ENCODE measurements around the gene CARD9. TPM values are rescaled to one million over a fixed set of nuclear protein-coding genes. Genes with fewer than 3 reads are reported as not detected.

CARD9 gene
- total RNA-seq, 4 donors from 2014 or later = 0.28 to 14.9 (median 0.64) TPM

DNA sequence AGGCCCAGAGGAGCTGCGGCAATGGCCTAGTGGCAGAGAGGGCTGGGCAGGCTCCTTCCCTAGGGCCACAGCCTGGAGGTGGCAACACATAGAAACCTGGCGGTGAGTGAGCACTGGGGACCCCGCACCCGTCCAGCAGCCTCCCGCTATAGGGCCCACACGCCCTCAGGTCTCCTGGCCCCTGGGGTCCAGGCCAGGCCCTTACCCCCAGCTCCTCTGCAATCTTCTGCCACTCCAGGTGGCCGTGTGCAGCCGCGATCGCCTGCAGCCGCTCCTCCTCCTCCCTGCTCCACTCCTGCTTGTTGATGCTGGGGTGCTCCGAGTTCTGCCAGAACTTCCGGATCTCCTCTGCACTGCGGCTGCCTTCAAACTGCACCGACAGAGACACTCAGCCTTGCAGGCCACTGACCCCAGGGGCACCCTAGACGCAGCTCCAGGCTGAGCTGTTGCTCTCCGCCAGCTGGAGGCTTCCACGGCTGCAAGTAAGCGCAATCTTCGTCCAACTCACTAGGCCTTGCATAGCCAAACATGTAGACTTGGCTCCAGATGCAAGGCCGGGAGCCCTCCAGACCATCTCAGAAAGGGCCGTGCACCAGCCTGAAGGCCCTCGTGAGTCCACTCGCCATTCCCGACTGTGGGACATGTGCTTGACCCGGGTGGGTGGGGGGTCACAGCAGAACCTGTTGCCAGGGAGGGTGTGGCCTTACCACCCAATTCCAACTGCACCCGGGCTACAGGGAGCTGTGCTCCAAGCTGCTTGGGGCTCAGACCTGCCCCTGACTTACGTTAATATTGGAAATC, 18.5 kb upstream of the CARD9 start:
- no peak for TF ChIP-seq POLR2A (IDR thresholded peaks at IDR 0.05)
- TF ChIP-seq, protein P1, sequence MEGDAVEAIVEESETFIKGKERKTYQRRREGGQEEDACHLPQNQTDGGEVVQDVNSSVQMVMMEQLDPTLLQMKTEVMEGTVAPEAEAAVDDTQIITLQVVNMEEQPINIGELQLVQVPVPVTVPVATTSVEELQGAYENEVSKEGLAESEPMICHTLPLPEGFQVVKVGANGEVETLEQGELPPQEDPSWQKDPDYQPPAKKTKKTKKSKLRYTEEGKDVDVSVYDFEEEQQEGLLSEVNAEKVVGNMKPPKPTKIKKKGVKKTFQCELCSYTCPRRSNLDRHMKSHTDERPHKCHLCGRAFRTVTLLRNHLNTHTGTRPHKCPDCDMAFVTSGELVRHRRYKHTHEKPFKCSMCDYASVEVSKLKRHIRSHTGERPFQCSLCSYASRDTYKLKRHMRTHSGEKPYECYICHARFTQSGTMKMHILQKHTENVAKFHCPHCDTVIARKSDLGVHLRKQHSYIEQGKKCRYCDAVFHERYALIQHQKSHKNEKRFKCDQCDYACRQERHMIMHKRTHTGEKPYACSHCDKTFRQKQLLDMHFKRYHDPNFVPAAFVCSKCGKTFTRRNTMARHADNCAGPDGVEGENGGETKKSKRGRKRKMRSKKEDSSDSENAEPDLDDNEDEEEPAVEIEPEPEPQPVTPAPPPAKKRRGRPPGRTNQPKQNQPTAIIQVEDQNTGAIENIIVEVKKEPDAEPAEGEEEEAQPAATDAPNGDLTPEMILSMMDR (IDR thresholded peaks at IDR 0.05) = no peak
- Histone ChIP-seq H3K36me3 (peaks cover 0 to 85% (median 0%) of the 10 kb centered on the region in 3 donors), H3K4me1 (peaks cover 0 to 12% (median 0%) of the 10 kb centered on the region in 4 donors), H3K9me3 (no peaks in the 10 kb centered on the region), H3K27me3 (no peaks in the 10 kb centered on the region), H3K4me3 (no peak overlapping the region), H3K27ac (no peak overlapping the region)
- DNase-seq = no peak

DNA sequence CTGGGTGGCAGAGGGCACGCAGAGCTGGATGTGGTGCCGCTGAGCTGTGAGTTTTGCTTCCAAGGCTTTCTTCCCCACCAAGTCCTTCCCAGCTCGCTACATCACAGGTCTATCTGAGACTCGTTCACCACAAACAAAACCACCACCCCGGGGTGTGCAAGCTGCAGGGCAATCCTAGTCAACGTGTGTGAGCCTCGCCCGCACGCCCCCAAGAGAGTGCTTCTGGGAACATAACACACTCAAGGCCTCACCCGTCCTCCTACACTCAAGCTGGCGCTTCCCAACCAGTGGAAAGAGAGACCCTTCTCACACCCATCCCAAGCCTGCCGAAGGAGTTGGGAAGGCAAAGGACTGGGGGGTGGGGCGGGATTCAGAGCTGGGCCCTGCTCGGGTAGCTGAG, 15.9 kb upstream of the CARD9 start:
- peaks cover 0 to 79% (median 0%) of the 10 kb centered on the region in 3 donors for H3K36me3 ChIP-seq
- TF ChIP-seq, protein P1 (IDR thresholded peaks at IDR 0.05) = no peak
- TF ChIP-seq POLR2A (IDR thresholded peaks at IDR 0.05) = no peak

GRCh38 chr9:136387217-136387616, 13.7 kb upstream of the CARD9 start:
- TF ChIP-seq POLR2A (IDR thresholded peaks at IDR 0.05) = no peak
- TF ChIP-seq, protein P1 (IDR thresholded peaks at IDR 0.05) = no peak
- Histone ChIP-seq H3K4me1 (no peaks in the 10 kb centered on the region), H3K4me3 (no peak overlapping the region), H3K27me3 (no peaks in the 10 kb centered on the region), H3K9me3 (no peaks in the 10 kb centered on the region), H3K36me3 (peaks cover 0 to 79% (median 0%) of the 10 kb centered on the region in 3 donors), H3K27ac (no peak overlapping the region)
- no peak for DNase-seq

More for the DNA sequence above, 15.9 kb upstream of the CARD9 start:
- no peaks in the 10 kb centered on the region for H3K4me1 ChIP-seq
- no peaks in the 10 kb centered on the region for H3K27me3 ChIP-seq
- DNase-seq = no peak
- no peaks in the 10 kb centered on the region for H3K9me3 ChIP-seq
- H3K4me3 ChIP-seq = no peak overlapping the region
- no peak overlapping the region for H3K27ac ChIP-seq

GRCh38 chr9:136386018-136386417, 12.5 kb upstream of the CARD9 start:
- H3K36me3 ChIP-seq = peaks cover 0 to 80% (median 0%) of the 10 kb centered on the region in 3 donors

GRCh38 chr9:136385015-136385414, 11.5 kb upstream of the CARD9 start:
- Histone ChIP-seq H3K4me1 (no peaks in the 10 kb centered on the region), H3K27me3 (no peaks in the 10 kb centered on the region), H3K9me3 (no peaks in the 10 kb centered on the region), H3K36me3 (peaks cover 0 to 89% (median 0%) of the 10 kb centered on the region in 3 donors), H3K4me3 (no peak overlapping the region), H3K27ac (no peak overlapping the region)
- no peak for DNase-seq
- TF ChIP-seq POLR2A (IDR thresholded peaks at IDR 0.05) = no peak
- TF ChIP-seq, protein P1 (IDR thresholded peaks at IDR 0.05) = no peak

More at GRCh38 chr9:136386018-136386417, 12.5 kb upstream of the CARD9 start:
- Histone ChIP-seq H3K27me3 (no peaks in the 10 kb centered on the region), H3K9me3 (no peaks in the 10 kb centered on the region), H3K4me3 (no peak overlapping the region), H3K4me1 (no peaks in the 10 kb centered on the region), H3K27ac (no peak overlapping the region)
- TF ChIP-seq, protein P1 (IDR thresholded peaks at IDR 0.05) = no peak
- no peak for TF ChIP-seq POLR2A (IDR thresholded peaks at IDR 0.05)
- DNase-seq = no peak

All from Peyer's patch (tissue), 4 donors.